Kidney capillary endothelial cell (primary cell): Measurements from ENCODE around the gene UBALD1.

Experiments used
- DNase-seq: peaks from one replicate; pipeline ENCODE4 v3.0.0-alpha.2; 2018; ENCODE audit warnings: low spot score

UBALD1 gene

GRCh38 chr16:4614571-4615383 lies at the start of gene UBALD1:
Gene UBALD1, minus strand, starts transcription at chr16:4614888. Its CDS starts 91 bp downstream, at chr16:4614797.
- peak; percentile 83 for DNase-seq

- peak; percentile 46 for DNase-seq
These were observed 49.2 kb upstream of the UBALD1 start for GRCh38 chr16:4663777-4664465.

- no peak for DNase-seq
These were observed 48.7 kb upstream of the UBALD1 start for GRCh38 chr16:4663465-4663776.

- DNase-seq: no peak
These were observed 47.0 kb upstream of the UBALD1 start for GRCh38 chr16:4661661-4662060.

- peak; percentile 79 for DNase-seq
These were observed 45.8 kb upstream of the UBALD1 start for GRCh38 chr16:4660454-4661007.

GRCh38 chr16:4659363-4660353 lies 45.0 kb upstream of the UBALD1 start:
- DNase-seq: no peak

- no peak for DNase-seq
These were observed 42.3 kb upstream of the UBALD1 start for GRCh38 chr16:4656695-4657686.

- DNase-seq: no peak
These were observed 41.5 kb upstream of the UBALD1 start for GRCh38 chr16:4656221-4656620.

- DNase-seq: no peak
These were observed 41.1 kb upstream of the UBALD1 start for GRCh38 chr16:4655801-4656200.

- DNase-seq: no peak
These were observed 40.4 kb upstream of the UBALD1 start for GRCh38 chr16:4654964-4655590.

- DNase-seq: no peak
These were observed 39.6 kb upstream of the UBALD1 start for GRCh38 chr16:4654011-4654963.

- no peak for DNase-seq
These were observed 37.9 kb upstream of the UBALD1 start for GRCh38 chr16:4652561-4652960.

- no peak for DNase-seq
These were observed 37.1 kb upstream of the UBALD1 start for GRCh38 chr16:4651827-4652226.

- peak; percentile 61 for DNase-seq
These were observed 35.9 kb upstream of the UBALD1 start for GRCh38 chr16:4650443-4651074.

GRCh38 chr16:4649744-4650442 lies 35.2 kb upstream of the UBALD1 start:
- no peak for DNase-seq

GRCh38 chr16:4648917-4649316 lies 34.2 kb upstream of the UBALD1 start:
- DNase-seq: no peak

- no peak for DNase-seq
These were observed 32.9 kb upstream of the UBALD1 start for GRCh38 chr16:4647644-4647980.
